ENCODE results near the gene TUG1.

The TUG1 gene

GRCh38 chr22:30923168-30923900, 45.7 kb upstream of the TUG1 start:
- no peak overlapping the region for H3K4me3 Mint-ChIP-seq
- H3K36me3 Mint-ChIP-seq (ENCODE audit: low read depth), result peaks cover 39% of the 10 kb centered on the region
- H3K9me3 Mint-ChIP-seq, result no peaks in the 10 kb centered on the region
- peaks cover 3% of the 10 kb centered on the region for H3K4me1 Mint-ChIP-seq
- no peak for TF ChIP-seq CTCF (IDR thresholded peaks at IDR 0.05; ENCODE audit: unreplicated experiment in 3 of 3)
- H3K27ac Mint-ChIP-seq, result no peak overlapping the region
- H3K27me3 Mint-ChIP-seq (ENCODE audit: low read depth), result no peaks in the 10 kb centered on the region

- Mint-ChIP-seq H3K4me3 (no peak overlapping the region), H3K27me3 (ENCODE audit: low read depth) (no peaks in the 10 kb centered on the region)
These were observed 43.4 kb upstream of the TUG1 start for GRCh38 chr22:30925667-30926066.

GRCh38 chr22:30926706-30927105, 42.4 kb upstream of the TUG1 start:
- Mint-ChIP-seq H3K4me1 (no peaks in the 10 kb centered on the region), H3K27me3 (ENCODE audit: low read depth) (no peaks in the 10 kb centered on the region), H3K27ac (no peak overlapping the region), H3K4me3 (no peak overlapping the region), H3K9me3 (no peaks in the 10 kb centered on the region), H3K36me3 (ENCODE audit: low read depth) (peaks cover 59% of the 10 kb centered on the region)
- no peak for TF ChIP-seq CTCF (IDR thresholded peaks at IDR 0.05; ENCODE audit: unreplicated experiment in 3 of 3)

More at GRCh38 chr22:30925667-30926066, 43.4 kb upstream of the TUG1 start:
- no peak overlapping the region for H3K27ac Mint-ChIP-seq
- TF ChIP-seq CTCF (IDR thresholded peaks at IDR 0.05; ENCODE audit: unreplicated experiment in 3 of 3), result no peak
- peaks cover 50% of the 10 kb centered on the region for H3K36me3 Mint-ChIP-seq (ENCODE audit: low read depth)
- H3K9me3 Mint-ChIP-seq, result no peaks in the 10 kb centered on the region
- no peaks in the 10 kb centered on the region for H3K4me1 Mint-ChIP-seq

- H3K27me3 Mint-ChIP-seq (ENCODE audit: low read depth), result no peaks in the 10 kb centered on the region
- H3K4me1 Mint-ChIP-seq, result peaks cover 7% of the 10 kb centered on the region
- no peak overlapping the region for H3K27ac Mint-ChIP-seq
- H3K9me3 Mint-ChIP-seq, result no peaks in the 10 kb centered on the region
- peaks cover 68% of the 10 kb centered on the region for H3K36me3 Mint-ChIP-seq (ENCODE audit: low read depth)
- TF ChIP-seq CTCF (IDR thresholded peaks at IDR 0.05; ENCODE audit: unreplicated experiment in 3 of 3), result no peak
- H3K4me3 Mint-ChIP-seq, result no peak overlapping the region
These were observed 41.3 kb upstream of the TUG1 start for GRCh38 chr22:30927806-30928205.

- Mint-ChIP-seq H3K9me3 (no peaks in the 10 kb centered on the region), H3K36me3 (ENCODE audit: low read depth) (peaks cover 72% of the 10 kb centered on the region), H3K4me1 (peaks cover 7% of the 10 kb centered on the region), H3K27me3 (ENCODE audit: low read depth) (no peaks in the 10 kb centered on the region), H3K27ac (no peak overlapping the region), H3K4me3 (no peak overlapping the region)
- TF ChIP-seq CTCF (IDR thresholded peaks at IDR 0.05; ENCODE audit: unreplicated experiment in 3 of 3), result no peak
These were observed 40.7 kb upstream of the TUG1 start for GRCh38 chr22:30928401-30928800.

- Mint-ChIP-seq H3K4me3 (no peak overlapping the region), H3K36me3 (ENCODE audit: low read depth) (peaks cover 75% of the 10 kb centered on the region), H3K4me1 (peaks cover 7% of the 10 kb centered on the region), H3K27ac (no peak overlapping the region), H3K27me3 (ENCODE audit: low read depth) (no peaks in the 10 kb centered on the region), H3K9me3 (no peaks in the 10 kb centered on the region)
- TF ChIP-seq CTCF (IDR thresholded peaks at IDR 0.05; ENCODE audit: unreplicated experiment in 3 of 3), result no peak
These were observed 38.8 kb upstream of the TUG1 start for GRCh38 chr22:30930228-30930627.
